ENCODE measurements around the gene GDPD4. TPM values are rescaled to one million over a fixed set of nuclear protein-coding genes. Genes with fewer than 3 reads are reported as not detected.
A peak's percentile ranks its signal among the peaks of the same experiment; 100 is the strongest.

The GDPD4 gene
- total RNA-seq, 4 donors from 2014 or later = not detected

DNA sequence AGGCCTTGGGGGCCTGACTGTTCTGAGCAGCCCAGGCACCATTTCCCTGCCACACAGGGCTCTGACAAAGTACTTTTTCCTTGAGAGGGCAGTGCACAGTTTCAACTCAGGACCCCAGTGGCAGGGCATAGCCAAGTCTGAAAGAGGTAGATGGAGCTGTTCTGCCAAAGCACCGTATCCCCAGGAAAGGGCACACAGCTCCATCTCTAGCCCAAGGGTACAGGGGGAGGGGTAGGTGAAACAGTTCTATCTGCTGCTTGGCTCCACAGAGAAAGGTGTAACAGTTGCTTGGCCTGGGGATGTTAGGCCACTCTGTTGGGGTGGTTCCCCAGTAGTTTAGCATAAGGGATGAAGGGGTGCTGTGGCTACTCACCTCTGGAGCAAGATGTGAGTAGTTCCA, 47.8 kb downstream of the GDPD4 start:
- Histone ChIP-seq H3K27me3 (no peaks in the 10 kb centered on the region), H3K4me3 (no peak overlapping the region), H3K9me3 (peaks cover 6 to 7% of the 10 kb centered on the region in 2 donors), H3K36me3 (no peaks in the 10 kb centered on the region), H3K4me1 (peaks cover 0 to 7% (median 2%) of the 10 kb centered on the region in 4 donors), H3K27ac (peak overlapping the region in 1 of 4 donors; percentile 43)
- 79 to 83% methylated on average over 1 of the region's 1 CpG for WGBS, 2 donors (ENCODE audit: low coverage in 1 of 2)
- no peak for DNase-seq
- TF ChIP-seq EP300 (IDR thresholded peaks at IDR 0.05; ENCODE audit: low read depth) (no peak), POLR2AphosphoS5 (IDR thresholded peaks at IDR 0.05) (no peak), POLR2A (IDR thresholded peaks at IDR 0.05) (no peak)
- TF ChIP-seq, protein P1, sequence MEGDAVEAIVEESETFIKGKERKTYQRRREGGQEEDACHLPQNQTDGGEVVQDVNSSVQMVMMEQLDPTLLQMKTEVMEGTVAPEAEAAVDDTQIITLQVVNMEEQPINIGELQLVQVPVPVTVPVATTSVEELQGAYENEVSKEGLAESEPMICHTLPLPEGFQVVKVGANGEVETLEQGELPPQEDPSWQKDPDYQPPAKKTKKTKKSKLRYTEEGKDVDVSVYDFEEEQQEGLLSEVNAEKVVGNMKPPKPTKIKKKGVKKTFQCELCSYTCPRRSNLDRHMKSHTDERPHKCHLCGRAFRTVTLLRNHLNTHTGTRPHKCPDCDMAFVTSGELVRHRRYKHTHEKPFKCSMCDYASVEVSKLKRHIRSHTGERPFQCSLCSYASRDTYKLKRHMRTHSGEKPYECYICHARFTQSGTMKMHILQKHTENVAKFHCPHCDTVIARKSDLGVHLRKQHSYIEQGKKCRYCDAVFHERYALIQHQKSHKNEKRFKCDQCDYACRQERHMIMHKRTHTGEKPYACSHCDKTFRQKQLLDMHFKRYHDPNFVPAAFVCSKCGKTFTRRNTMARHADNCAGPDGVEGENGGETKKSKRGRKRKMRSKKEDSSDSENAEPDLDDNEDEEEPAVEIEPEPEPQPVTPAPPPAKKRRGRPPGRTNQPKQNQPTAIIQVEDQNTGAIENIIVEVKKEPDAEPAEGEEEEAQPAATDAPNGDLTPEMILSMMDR (IDR thresholded peaks at IDR 0.05) = no peak
- intact Hi-C loops (cut with DNase I; ENCODE audit: low total_unique reads) (no loop called here), in situ Hi-C loops (cut with MboI; ENCODE audit: low pct_ligation_motif_present in 1 of 4, low pct_unique_long_range_greater_than_20kb in 1 of 4, low sequenced_read_pairs in 3 of 4) (no loop called here)

DNA sequence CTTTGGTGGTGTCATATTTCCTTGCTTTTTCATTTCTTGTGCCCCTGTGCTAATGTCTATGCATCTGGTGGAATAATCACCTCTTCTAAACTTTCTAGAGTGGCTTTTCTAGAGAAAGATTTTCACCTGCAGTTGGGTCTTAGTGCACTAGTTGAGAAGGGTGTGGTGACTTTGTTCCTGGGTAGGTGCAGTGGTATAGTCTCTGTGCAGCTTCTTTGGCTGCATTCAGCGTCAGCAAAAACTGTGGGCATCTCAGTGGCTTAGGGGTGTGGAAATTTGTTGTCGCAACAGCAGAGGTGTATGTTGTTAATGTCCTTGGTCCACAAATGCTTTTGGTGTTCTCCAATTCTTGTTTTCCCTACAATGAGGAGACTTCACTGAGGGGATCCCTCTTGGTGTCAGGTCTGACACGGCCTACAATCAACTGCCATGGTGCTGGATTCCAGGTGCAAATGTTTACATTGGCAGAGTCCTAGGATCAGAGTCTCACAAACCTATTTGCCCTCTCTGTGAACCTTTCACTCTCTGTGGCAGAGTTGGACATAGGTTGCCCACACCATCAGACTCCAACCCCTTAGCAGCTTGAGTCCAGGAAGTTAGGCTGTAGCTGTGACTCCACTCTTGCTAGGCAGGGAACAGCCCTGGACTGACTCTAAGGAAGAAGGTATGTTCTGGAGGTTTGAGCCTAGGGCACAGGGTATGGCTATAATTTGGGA, 48.8 kb downstream of the GDPD4 start:
- Histone ChIP-seq H3K36me3 (no peaks in the 10 kb centered on the region), H3K27ac (peak overlapping the region in 2 of 4 donors; percentile 13 to 43), H3K9me3 (peaks cover 6 to 7% of the 10 kb centered on the region in 2 donors), H3K4me3 (no peak overlapping the region), H3K27me3 (no peaks in the 10 kb centered on the region), H3K4me1 (peaks cover 0 to 7% (median 2%) of the 10 kb centered on the region in 4 donors)
- 55% methylated on average over 3 of the region's 3 CpGs; no CpG with 5 or more reads in 1 of the 2 donors for WGBS, 2 donors (ENCODE audit: low coverage in 1 of 2)
- in situ Hi-C loops (cut with MboI; ENCODE audit: low pct_ligation_motif_present in 1 of 4, low pct_unique_long_range_greater_than_20kb in 1 of 4, low sequenced_read_pairs in 3 of 4) = no loop called here
- intact Hi-C loops (cut with DNase I; ENCODE audit: low total_unique reads) = no loop called here
- DNase-seq = peak; percentile 10
- TF ChIP-seq POLR2A (IDR thresholded peaks at IDR 0.05) = no peak
- TF ChIP-seq POLR2AphosphoS5 (IDR thresholded peaks at IDR 0.05) = no peak
- TF ChIP-seq, protein P1 (IDR thresholded peaks at IDR 0.05) = no peak
- TF ChIP-seq EP300 (IDR thresholded peaks at IDR 0.05; ENCODE audit: low read depth) = no peak

DNA sequence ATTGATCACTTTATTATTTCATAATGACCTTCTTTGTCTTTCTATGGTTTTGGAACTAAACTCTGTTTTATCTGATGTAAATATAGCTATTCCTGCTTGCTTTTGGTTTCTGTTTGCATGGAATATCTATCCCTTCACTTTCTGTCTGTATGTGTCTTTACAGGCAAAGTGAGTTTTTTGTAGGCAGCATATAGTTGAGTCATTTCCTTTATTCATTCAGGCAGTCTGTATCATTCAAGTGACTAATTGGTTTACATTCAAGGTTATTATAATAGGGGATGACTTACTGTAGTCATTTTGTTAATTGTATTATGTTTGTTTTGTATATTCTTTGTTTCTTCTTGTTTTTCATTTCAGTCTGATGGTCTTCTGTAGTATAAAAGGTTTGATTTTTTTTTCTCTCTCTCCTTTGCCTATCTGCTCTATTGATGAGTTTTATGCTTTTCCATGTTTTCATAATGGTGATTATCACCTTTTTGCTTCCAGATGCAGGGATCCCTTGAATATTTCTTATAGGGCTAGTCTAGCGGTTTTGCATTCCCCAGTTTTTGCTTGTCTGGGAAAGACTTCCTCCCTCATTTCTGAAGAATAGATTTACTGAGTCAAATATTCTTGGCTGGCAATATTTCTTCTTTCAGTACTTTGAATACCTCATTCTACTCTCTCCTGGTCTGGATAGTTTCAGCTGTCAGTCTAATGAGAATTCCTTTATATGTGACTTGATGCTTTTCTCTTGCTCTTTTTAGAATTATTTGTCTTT, 50.4 kb downstream of the GDPD4 start:
- intact Hi-C loops (cut with DNase I; ENCODE audit: low total_unique reads) = no loop called here
- peaks cover 6 to 7% of the 10 kb centered on the region in 2 donors for H3K9me3 ChIP-seq
- TF ChIP-seq EP300 (IDR thresholded peaks at IDR 0.05; ENCODE audit: low read depth) (no peak), POLR2AphosphoS5 (IDR thresholded peaks at IDR 0.05) (no peak), POLR2A (IDR thresholded peaks at IDR 0.05) (no peak)
- TF ChIP-seq, protein P1 (IDR thresholded peaks at IDR 0.05) = no peak
- DNase-seq = no peak
- peaks cover 0 to 7% (median 2%) of the 10 kb centered on the region in 4 donors for H3K4me1 ChIP-seq
- H3K27ac ChIP-seq = no peak overlapping the region
- H3K4me3 ChIP-seq = no peak overlapping the region
- H3K36me3 ChIP-seq = no peaks in the 10 kb centered on the region
- WGBS, 2 donors (ENCODE audit: low coverage in 1 of 2) = 76 to 86% methylated on average over 1 of the region's 1 CpG
- H3K27me3 ChIP-seq = no peaks in the 10 kb centered on the region
- in situ Hi-C loops (cut with MboI; ENCODE audit: low pct_ligation_motif_present in 1 of 4, low pct_unique_long_range_greater_than_20kb in 1 of 4, low sequenced_read_pairs in 3 of 4) = no loop called here

DNA sequence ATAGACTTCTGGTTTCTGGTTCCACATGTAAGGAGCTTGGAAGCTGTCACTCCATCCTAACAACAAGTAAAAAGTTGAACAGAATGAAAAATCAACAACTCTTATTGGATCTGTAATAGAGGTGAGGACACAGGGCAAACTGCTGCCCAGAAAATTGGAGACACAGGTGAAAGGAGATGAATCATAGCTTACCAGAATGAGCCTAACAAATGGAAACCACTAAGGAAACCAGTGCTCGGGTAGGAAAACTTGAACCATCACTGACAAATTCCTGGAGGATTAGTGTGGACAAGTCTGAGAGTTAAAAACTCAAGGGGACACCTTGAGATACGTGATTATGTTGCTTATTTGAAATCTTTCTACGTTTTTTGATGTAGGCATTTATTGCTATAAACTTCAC, 52.1 kb downstream of the GDPD4 start:
- in situ Hi-C loops (cut with MboI; ENCODE audit: low pct_ligation_motif_present in 1 of 4, low pct_unique_long_range_greater_than_20kb in 1 of 4, low sequenced_read_pairs in 3 of 4) (no loop called here), intact Hi-C loops (cut with DNase I; ENCODE audit: low total_unique reads) (no loop called here)
- Histone ChIP-seq H3K36me3 (no peaks in the 10 kb centered on the region), H3K9me3 (peaks cover 6 to 7% of the 10 kb centered on the region in 2 donors), H3K27ac (no peak overlapping the region), H3K4me3 (no peak overlapping the region), H3K27me3 (no peaks in the 10 kb centered on the region), H3K4me1 (peaks cover 0 to 9% (median 4%) of the 10 kb centered on the region in 4 donors)
- WGBS, 2 donors (ENCODE audit: low coverage in 1 of 2) = 78 to 80% methylated on average over 3 of the region's 3 CpGs
- DNase-seq = no peak
- TF ChIP-seq POLR2AphosphoS5 (IDR thresholded peaks at IDR 0.05) (no peak), EP300 (IDR thresholded peaks at IDR 0.05; ENCODE audit: low read depth) (no peak), POLR2A (IDR thresholded peaks at IDR 0.05) (no peak)
- TF ChIP-seq, protein P1 (IDR thresholded peaks at IDR 0.05) = no peak

Measured in transverse colon (tissue), 4 donors.